Subcutaneous abdominal adipose tissue (tissue), 5 donors: ENCODE data around the gene BCAT1.
"Not testable (repeated sequence)": the region's sequence is repeated elsewhere in the genome, so short reads cannot be mapped to it uniquely, and the experiment has no call there.

ENCODE experiments used
- H3K27ac ChIP-seq: one replicate; pipeline ENCODE4 v1.7.0; 2013; ENCODE audit warnings: low read depth, mild to moderate bottlenecking, inconsistent platforms, low read length, moderate library complexity
- H3K27me3 ChIP-seq, 5 donors: one replicate each; pipeline ENCODE4 v1.7.0; 2013; ENCODE audit warnings: low read length in 5 of 5, inconsistent platforms in 1 of 5; ENCODE audit not compliant: control insufficient read depth in 5 of 5, insufficient read depth in 4 of 5
- H3K36me3 ChIP-seq, 5 donors: one replicate each; pipeline ENCODE4 v1.7.0; 2013; ENCODE audit warnings: low read length in 5 of 5; ENCODE audit not compliant: control insufficient read depth in 5 of 5, insufficient read depth in 5 of 5
- H3K4me1 ChIP-seq, 5 donors: one replicate each; pipeline ENCODE4 v1.7.0; 2013; ENCODE audit warnings: low read length in 5 of 5, mild to moderate bottlenecking in 3 of 5, moderate library complexity in 1 of 5; ENCODE audit not compliant: control insufficient read depth in 5 of 5, insufficient read depth in 5 of 5
- H3K4me3 ChIP-seq, 5 donors: one replicate each; pipeline ENCODE4 v1.7.0; 2013; ENCODE audit warnings: low read length in 5 of 5, low read depth in 1 of 5
- H3K9ac ChIP-seq, 5 donors: one replicate each; pipeline ENCODE4 v1.7.0; 2013; ENCODE audit warnings: low read length in 5 of 5, mild to moderate bottlenecking in 4 of 5, moderate library complexity in 3 of 5
- H3K9me3 ChIP-seq, 5 donors: one replicate each; pipeline ENCODE4 v1.7.0; 2013; ENCODE audit warnings: low read length in 5 of 5; ENCODE audit not compliant: control insufficient read depth in 5 of 5
- donor health status: healthy.
- donor health status: healthy.
- donor health status: healthy.
- donor health status: healthy.
- donor health status: healthy.

Gene BCAT1

GRCh38 chr12:24915501-24915900 is 33.4 kb downstream of the BCAT1 start:
- Histone ChIP-seq H3K4me3 (no peak overlapping the region), H3K9me3 (no peaks in the 10 kb centered on the region), H3K36me3 (no peaks in the 10 kb centered on the region), H3K4me1 (peaks cover 0 to 4% (median 0%) of the 10 kb centered on the region in 5 donors), H3K27me3 (no peaks in the 10 kb centered on the region), H3K27ac (no peak overlapping the region), H3K9ac (no peak overlapping the region)

GRCh38 chr12:24913953-24914352 is 34.9 kb downstream of the BCAT1 start:
- Histone ChIP-seq H3K4me1 (peaks cover 0 to 7% (median 0%) of the 10 kb centered on the region in 5 donors), H3K36me3 (no peaks in the 10 kb centered on the region), H3K9me3 (no peaks in the 10 kb centered on the region), H3K9ac (no peak overlapping the region), H3K4me3 (no peak overlapping the region), H3K27ac (no peak overlapping the region), H3K27me3 (no peaks in the 10 kb centered on the region)

DNA sequence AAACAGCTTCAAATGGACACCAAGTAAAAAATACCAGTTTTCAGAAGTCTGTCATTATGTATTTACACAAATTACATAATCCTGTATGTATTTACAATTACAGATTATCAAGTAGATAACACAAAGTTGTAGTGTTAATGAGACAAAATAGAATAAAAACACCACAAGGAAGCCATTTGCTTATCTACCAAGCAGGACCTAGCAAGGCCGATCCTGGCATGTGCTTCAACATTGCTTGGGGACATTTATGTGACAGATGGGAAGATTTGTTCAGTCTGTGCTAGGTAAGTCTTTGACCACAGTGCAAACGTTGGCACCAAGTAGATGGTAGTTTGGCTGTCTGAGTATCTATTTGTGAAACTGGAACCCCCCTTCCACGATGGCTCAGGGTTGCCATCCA is 35.8 kb downstream of the BCAT1 start:
- Histone ChIP-seq H3K27me3 (no peaks in the 10 kb centered on the region), H3K4me1 (peaks cover 0 to 7% (median 0%) of the 10 kb centered on the region in 5 donors), H3K9ac (no peak overlapping the region), H3K9me3 (no peaks in the 10 kb centered on the region), H3K27ac (no peak overlapping the region), H3K4me3 (no peak overlapping the region), H3K36me3 (no peaks in the 10 kb centered on the region)

DNA sequence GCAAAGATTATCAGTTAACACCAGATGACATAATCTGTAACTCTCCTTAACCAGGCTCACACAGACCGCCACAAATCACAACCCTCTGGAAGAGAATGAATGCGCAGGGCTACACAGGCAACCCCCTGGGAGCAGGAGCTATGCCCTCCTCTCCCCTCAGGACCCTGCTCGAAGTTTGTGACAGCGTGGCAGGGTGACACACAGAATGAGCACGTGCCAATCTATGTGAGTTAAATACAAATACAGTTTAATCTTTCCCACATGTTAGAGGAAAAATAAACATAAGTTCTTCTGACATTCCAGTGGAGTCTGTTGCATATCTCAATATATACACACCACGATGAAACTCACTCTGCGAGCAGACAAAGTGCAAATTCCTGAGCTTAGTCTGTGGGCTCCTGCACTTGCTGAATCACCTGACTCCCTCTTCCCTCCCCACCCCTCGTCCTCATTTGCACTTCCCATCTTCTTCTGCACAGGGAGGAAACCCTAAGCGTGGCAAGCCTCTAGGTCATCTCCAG is 37.6 kb downstream of the BCAT1 start:
- no peak overlapping the region for H3K4me3 ChIP-seq
- H3K4me1 ChIP-seq, result peaks cover 0 to 7% (median 0%) of the 10 kb centered on the region in 5 donors
- H3K9ac ChIP-seq, result no peak overlapping the region
- no peaks in the 10 kb centered on the region for H3K9me3 ChIP-seq
- H3K36me3 ChIP-seq, result no peaks in the 10 kb centered on the region
- no peaks in the 10 kb centered on the region for H3K27me3 ChIP-seq
- H3K27ac ChIP-seq, result no peak overlapping the region

- not testable (repeated sequence) for H3K36me3 ChIP-seq, H3K4me3 ChIP-seq, H3K27ac ChIP-seq, H3K4me1 ChIP-seq, H3K9me3 ChIP-seq, H3K9ac ChIP-seq, H3K27me3 ChIP-seq
These were observed 38.7 kb downstream of the BCAT1 start for GRCh38 chr12:24910192-24910591.

GRCh38 chr12:24909667-24910066 is 39.2 kb downstream of the BCAT1 start:
- Histone ChIP-seq H3K9me3 (no peaks in the 10 kb centered on the region), H3K9ac (no peak overlapping the region), H3K4me3 (no peak overlapping the region), H3K27ac (no peak overlapping the region), H3K27me3 (no peaks in the 10 kb centered on the region), H3K36me3 (no peaks in the 10 kb centered on the region), H3K4me1 (peaks cover 0 to 7% (median 0%) of the 10 kb centered on the region in 5 donors)

DNA sequence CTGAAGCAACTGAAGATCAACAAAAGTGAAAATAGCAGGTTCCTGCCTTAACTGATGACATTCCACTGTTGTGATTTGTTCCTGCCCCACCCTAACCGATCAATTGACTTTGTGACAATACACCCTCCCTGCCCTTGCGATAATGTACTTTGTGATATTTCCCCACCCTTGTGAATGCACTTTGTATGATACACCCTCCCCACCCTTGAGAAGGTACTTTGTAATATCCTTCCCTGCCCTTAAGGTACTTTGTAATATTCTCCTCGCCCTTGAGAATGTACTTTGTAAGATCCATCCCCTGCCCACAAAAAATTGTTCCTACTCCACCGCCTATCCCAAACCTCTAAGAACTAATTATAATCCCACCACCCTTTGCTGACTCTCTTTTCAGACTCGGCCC is 41.4 kb downstream of the BCAT1 start:
- Histone ChIP-seq H3K9ac (no peak overlapping the region), H3K36me3 (no peaks in the 10 kb centered on the region), H3K4me1 (peaks cover 0 to 18% (median 12%) of the 10 kb centered on the region in 5 donors), H3K9me3 (no peaks in the 10 kb centered on the region), H3K27ac (no peak overlapping the region), H3K4me3 (no peak overlapping the region), H3K27me3 (peaks cover 0 to 13% (median 5%) of the 10 kb centered on the region in 5 donors)

DNA sequence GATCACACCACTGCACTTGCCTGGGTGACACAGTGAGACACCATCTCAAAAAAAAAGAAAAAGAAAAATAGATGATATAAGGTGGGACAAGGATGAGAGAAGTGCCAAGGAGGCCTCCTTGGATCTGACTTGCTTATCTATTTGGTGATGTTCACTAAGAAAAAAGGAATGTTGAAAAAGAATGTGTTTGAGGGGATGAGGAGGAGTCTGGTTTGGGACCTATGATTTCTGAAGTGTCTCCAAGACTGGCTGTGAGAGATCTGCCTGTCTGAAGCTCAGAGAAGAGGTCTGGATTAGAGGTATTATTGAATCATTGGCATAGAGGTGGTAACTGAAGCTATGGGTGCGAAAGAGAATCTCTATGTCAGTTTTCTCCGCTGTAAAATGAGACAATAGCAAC is 42.8 kb downstream of the BCAT1 start:
- H3K9me3 ChIP-seq, result no peaks in the 10 kb centered on the region
- no peak overlapping the region for H3K9ac ChIP-seq
- H3K27ac ChIP-seq, result no peak overlapping the region
- H3K36me3 ChIP-seq, result no peaks in the 10 kb centered on the region
- peaks cover 0 to 16% (median 8%) of the 10 kb centered on the region in 5 donors for H3K27me3 ChIP-seq
- no peak overlapping the region for H3K4me3 ChIP-seq
- peaks cover 0 to 25% (median 18%) of the 10 kb centered on the region in 5 donors for H3K4me1 ChIP-seq

- Histone ChIP-seq H3K9me3 (no peaks in the 10 kb centered on the region), H3K4me3 (no peak overlapping the region), H3K27me3 (peaks cover 0 to 16% (median 8%) of the 10 kb centered on the region in 5 donors), H3K9ac (no peak overlapping the region), H3K4me1 (peaks cover 2 to 26% (median 18%) of the 10 kb centered on the region in 5 donors), H3K27ac (no peak overlapping the region), H3K36me3 (no peaks in the 10 kb centered on the region)
These were observed 43.5 kb downstream of the BCAT1 start for GRCh38 chr12:24905431-24905830.

DNA sequence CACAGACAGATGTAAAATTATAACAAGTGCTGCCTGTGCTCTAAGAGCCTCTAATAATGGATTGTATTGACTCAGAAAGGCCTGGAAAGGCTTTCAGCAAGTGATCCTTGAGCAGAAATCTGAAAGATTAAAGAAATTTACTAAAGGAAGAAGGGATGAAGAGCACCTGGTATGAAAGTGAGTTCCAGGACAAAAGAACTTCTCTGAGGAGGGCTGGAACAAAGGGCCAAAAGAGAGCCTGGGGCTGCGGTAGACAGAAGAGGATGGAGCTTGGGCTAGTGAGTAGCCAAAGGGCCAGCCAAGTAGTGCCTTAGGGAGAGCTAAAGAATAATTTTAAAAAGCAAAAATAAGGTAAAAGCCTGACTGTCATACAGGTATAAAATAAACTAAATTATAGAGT is 44.0 kb downstream of the BCAT1 start:
- Histone ChIP-seq H3K27me3 (peaks cover 0 to 16% (median 8%) of the 10 kb centered on the region in 5 donors), H3K36me3 (no peaks in the 10 kb centered on the region), H3K4me1 (peaks cover 2 to 26% (median 18%) of the 10 kb centered on the region in 5 donors)

More for the DNA sequence above, 44.0 kb downstream of the BCAT1 start:
- H3K9me3 ChIP-seq, result no peaks in the 10 kb centered on the region
- H3K4me3 ChIP-seq, result no peak overlapping the region
- H3K27ac ChIP-seq, result no peak overlapping the region
- no peak overlapping the region for H3K9ac ChIP-seq
